ENCODE results near the gene DIDO1. TPM values are rescaled to one million over a fixed set of nuclear protein-coding genes. Genes with fewer than 3 reads are reported as not detected.
A peak's percentile ranks its signal among the peaks of the same experiment; 100 is the strongest.

The DIDO1 gene
- total RNA-seq, 2 experiments from 2014 or later: 45.9 to 47.4 TPM

DNA sequence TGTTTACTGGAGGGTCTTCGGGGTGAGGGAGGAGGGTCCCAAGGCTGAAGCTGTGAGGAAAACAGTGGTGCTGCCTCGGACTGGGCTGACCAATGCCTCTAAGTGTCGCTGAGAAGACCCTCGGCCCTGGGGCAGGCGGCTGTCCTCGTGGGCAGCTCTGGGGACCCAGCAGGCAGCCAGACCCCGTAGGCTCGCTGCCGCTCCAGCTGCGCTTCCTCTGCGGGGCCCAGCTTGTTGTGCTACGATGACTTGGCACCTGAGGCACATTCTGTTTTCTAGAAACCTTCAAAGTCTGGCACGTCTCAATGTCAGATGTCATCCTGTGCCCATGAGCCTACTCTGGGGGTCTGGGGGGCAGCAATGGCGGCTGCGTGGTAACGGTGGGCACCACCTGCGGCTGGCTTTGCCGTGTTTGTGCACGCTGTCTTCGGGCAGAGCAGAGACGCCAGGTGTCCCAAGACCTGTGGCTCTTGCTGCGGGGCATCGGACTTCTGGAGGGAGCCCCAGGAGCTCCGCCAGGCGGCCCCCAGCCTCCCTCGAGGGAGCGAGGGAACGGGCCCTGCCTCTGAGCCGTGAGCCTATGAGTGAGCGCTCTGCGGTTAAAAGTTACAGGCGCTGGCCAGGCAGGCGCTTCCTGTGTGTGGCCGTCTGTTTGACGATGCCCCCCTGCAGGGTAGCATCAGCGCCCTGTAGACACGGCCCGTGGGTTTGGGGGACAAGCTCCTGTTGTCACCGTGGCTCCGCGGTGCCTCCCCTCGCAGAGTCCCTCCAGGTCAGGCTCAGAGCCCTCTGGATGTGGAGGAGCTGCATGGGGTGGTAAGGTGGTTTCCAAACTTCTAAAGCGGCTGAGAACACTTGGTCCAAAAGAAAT lies 33.0 kb upstream of the DIDO1 start:
- H3K27me3 Mint-ChIP-seq: no peaks in the 10 kb centered on the region
- peaks cover 17% of the 10 kb centered on the region for H3K4me1 Mint-ChIP-seq (ENCODE audit: low read depth)
- ATAC-seq (peak; percentile 52), DNase-seq (no peak)
- H3K36me3 Mint-ChIP-seq (ENCODE audit: low read depth): peaks cover 28% of the 10 kb centered on the region
- H3K27ac Mint-ChIP-seq: no peak overlapping the region
- CTCF ChIA-PET: interaction anchor here (0.7 to 3.2 kb wide), 3 partner anchors 10 to 65 kb away, joined by 3 to 13 read pairs (median 3); no protein-coding TSS in a partner anchor
- TF ChIP-seq, protein P1, sequence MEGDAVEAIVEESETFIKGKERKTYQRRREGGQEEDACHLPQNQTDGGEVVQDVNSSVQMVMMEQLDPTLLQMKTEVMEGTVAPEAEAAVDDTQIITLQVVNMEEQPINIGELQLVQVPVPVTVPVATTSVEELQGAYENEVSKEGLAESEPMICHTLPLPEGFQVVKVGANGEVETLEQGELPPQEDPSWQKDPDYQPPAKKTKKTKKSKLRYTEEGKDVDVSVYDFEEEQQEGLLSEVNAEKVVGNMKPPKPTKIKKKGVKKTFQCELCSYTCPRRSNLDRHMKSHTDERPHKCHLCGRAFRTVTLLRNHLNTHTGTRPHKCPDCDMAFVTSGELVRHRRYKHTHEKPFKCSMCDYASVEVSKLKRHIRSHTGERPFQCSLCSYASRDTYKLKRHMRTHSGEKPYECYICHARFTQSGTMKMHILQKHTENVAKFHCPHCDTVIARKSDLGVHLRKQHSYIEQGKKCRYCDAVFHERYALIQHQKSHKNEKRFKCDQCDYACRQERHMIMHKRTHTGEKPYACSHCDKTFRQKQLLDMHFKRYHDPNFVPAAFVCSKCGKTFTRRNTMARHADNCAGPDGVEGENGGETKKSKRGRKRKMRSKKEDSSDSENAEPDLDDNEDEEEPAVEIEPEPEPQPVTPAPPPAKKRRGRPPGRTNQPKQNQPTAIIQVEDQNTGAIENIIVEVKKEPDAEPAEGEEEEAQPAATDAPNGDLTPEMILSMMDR (IDR thresholded peaks at IDR 0.05): no peak
- H3K9me3 Mint-ChIP-seq: no peaks in the 10 kb centered on the region
- H3K4me3 Mint-ChIP-seq: no peak overlapping the region
- POLR2A ChIA-PET: interaction anchor here (0.5 to 2.1 kb wide), 7 partner anchors 8 to 65 kb away, joined by 3 to 10 read pairs (median 3); partner anchors contain the start of gene GID8
- intact Hi-C loops (cut with micrococcal nuclease): loop anchor here (10.0 kb wide), 1 partner anchor 55 kb away; no protein-coding TSS in a partner anchor

DNA sequence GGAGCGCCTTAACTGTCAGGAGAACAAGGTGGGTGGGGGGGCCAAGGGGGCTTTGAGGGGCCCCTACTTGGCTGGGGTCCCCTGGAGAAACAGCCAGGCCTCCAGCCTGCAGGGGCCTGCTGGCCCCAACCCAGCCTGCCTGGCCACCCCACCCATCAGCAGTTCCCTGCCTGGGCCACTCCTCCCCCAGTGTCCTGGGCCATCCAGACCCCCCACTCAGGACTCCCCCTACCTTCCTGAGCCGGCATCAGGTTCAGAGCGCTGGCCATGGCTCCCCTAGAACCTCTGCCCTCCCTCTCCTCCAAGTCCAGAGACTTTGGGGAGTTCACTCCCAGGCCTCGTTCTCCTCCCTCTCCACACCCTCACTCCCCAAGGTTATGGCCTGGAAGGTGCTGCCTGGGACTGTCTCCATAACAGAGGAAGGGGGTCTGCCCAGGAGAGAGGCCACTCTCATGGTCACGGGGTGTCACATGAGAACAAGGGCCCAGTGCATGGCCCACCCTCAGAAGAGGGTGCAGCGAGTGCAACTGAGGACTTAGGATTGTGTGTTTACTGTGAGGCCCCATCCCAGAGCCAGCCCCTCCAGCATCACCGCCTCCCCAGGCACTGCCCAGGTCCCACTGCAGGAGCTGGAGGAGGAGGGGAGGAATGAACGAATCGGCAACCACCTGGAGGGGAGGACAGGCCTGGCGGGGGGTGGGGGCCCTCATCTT lies 32.2 kb upstream of the DIDO1 start:
- TF ChIP-seq, protein P1 (IDR thresholded peaks at IDR 0.05): no peak
- Mint-ChIP-seq H3K4me3 (no peak overlapping the region), H3K27me3 (no peaks in the 10 kb centered on the region), H3K4me1 (ENCODE audit: low read depth) (peaks cover 20% of the 10 kb centered on the region), H3K9me3 (no peaks in the 10 kb centered on the region), H3K27ac (no peak overlapping the region), H3K36me3 (ENCODE audit: low read depth) (peaks cover 33% of the 10 kb centered on the region)
- DNase-seq: no peak
- POLR2A ChIA-PET: interaction anchor here (0.7 to 1.2 kb wide), 3 partner anchors 9 to 64 kb away, joined by 3 to 4 read pairs (median 3); partner anchors contain the start of gene GID8
- intact Hi-C loops (cut with micrococcal nuclease): loop anchor here (10.0 kb wide), 1 partner anchor 54 kb away; no protein-coding TSS in a partner anchor
- CTCF ChIA-PET: interaction anchor here (1.1 to 3.2 kb wide), 2 partner anchors 9 to 14 kb away, joined by 3 to 13 read pairs; no protein-coding TSS in a partner anchor
- no peak for ATAC-seq

DNA sequence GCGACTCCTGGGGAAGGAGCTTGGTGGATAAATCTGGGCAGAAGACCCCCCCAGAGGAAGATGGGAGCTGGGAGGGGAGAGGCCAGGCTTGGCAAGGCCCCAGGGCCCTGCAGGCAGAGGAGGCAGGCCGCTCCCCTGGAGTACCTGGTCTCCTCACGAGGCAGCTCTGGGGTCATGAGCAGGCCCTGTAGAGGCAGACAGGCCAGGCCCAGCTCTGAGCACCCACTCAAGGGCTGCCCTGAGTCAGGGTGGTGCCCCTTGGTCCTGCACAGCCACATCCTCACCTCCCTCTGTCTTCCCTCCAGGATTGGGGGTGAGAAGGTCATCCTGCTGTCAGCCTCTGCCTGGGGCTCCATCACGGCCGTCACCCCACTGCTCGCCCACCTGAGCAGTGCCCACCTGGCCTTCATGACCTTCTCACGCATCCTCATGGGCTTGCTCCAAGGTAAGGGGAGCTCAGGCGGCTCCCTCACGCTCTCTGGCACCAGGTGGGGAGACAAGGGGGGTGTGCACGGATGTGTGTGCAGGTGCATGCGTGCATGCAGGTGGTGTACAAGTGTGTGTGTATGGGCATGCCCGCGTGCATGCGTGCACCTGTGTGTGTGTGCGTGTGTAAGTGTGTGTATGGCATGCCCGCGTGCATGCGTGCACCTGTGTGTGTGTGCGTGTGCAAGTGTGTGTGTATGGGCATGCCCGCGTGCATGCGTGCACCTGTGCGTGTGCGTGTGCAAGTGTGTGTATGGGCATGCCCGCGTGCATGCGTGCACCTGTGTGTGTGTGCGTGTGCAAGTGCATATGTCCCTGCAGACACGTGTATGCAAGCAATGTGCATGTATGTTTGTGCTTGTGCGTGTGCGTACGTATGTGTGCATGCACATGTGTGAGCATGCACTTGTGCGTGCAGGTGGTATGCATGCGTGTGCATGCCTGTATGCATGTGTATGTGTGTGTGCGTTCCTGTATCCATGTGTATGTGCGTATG lies 31.1 kb upstream of the DIDO1 start:
- ATAC-seq (no peak), DNase-seq (no peak)
- Mint-ChIP-seq H3K4me1 (ENCODE audit: low read depth) (peaks cover 20% of the 10 kb centered on the region), H3K4me3 (no peak overlapping the region), H3K27ac (no peak overlapping the region), H3K27me3 (no peaks in the 10 kb centered on the region), H3K36me3 (ENCODE audit: low read depth) (peaks cover 30% of the 10 kb centered on the region), H3K9me3 (no peaks in the 10 kb centered on the region)
- intact Hi-C loops (cut with micrococcal nuclease): loop anchor here (10.0 kb wide), 1 partner anchor 53 kb away; no protein-coding TSS in a partner anchor
- TF ChIP-seq, protein P1 (IDR thresholded peaks at IDR 0.05): no peak
- ChIA-PET POLR2A (no interaction called here), CTCF (no interaction called here)

DNA sequence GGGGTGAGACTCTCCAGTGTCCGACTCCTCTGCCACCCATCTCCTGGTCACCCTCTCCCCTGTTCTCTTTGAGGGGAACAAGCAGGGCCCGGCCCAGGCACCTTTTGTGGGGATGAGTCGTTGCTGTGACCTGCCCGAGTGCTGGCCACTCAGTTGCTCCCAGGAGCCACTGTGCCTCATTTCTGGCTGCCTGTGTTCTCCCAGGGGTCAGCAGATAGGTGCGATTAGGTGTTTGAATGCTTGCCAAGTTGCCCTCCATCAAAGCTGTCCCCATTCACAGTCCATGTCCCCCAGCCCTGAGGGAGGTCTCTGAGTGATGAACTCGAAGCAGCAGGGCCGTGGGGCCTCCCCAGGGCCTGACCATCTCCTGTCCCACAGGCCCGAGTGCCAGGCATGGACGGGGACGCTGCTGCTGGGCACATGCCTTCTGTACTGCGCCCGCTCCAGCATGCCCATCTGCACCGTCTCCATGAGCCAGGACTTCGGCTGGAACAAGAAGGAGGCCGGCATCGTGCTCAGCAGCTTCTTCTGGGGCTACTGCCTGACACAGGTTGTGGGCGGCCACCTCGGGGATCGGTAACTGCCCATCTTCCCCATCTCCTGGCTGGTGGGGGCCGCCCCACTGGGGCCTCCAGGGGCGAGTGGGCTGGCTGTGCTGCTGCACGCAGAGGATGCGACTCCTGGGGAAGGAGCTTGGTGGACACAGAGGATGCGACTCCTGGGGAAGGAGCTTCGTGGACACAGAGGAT lies 30.3 kb upstream of the DIDO1 start:
- Mint-ChIP-seq H3K4me3 (no peak overlapping the region), H3K27ac (no peak overlapping the region), H3K9me3 (no peaks in the 10 kb centered on the region), H3K4me1 (ENCODE audit: low read depth) (peaks cover 23% of the 10 kb centered on the region), H3K36me3 (ENCODE audit: low read depth) (peaks cover 30% of the 10 kb centered on the region), H3K27me3 (no peaks in the 10 kb centered on the region)
- DNase-seq (no peak), ATAC-seq (no peak)
- CTCF ChIA-PET: no interaction called here
- TF ChIP-seq, protein P1 (IDR thresholded peaks at IDR 0.05): no peak
- intact Hi-C loops (cut with micrococcal nuclease): loop anchor here (10.0 kb wide), 1 partner anchor 52 kb away; no protein-coding TSS in a partner anchor
- POLR2A ChIA-PET: no interaction called here
